HepG2 (cell line): ENCODE results near the gene TBC1D30. TPM values are rescaled to one million over a fixed set of nuclear protein-coding genes. Genes with fewer than 3 reads are reported as not detected.

Experiments used
- ATAC-seq: fragments of 200-7000 bp; cut with Tn5 transposase; 3 replicates; pipeline ENCODE4 v1.9.1; 2020; ENCODE audit warnings: mild to moderate bottlenecking, moderate library complexity
- BruUV-seq: library from RNA; stranded (reverse); fragments of 400-500 nt; replicated peaks from 2 replicates; lab custom pipeline; 2021; lab: Mats Ljungman, UMichigan
- CTCF ChIA-PET: fragments of 300-600 bp; formaldehyde crosslinking; extraction: SDS; loops from one replicate; lab custom pipeline; 2021; ENCODE audit warnings: low total read pairs, inconsistent platforms, low intra/inter-chr PET ratio; lab: Yijun Ruan, JAX
- POLR2A ChIA-PET: fragments of 350-600 bp; sonication (Branson Sonifier 250); formaldehyde crosslinking; loops from one replicate; lab custom pipeline; 2020; ENCODE audit warnings: antibody characterized with exemption, inconsistent platforms; lab: Yijun Ruan, JAX
- DNase-seq: peaks from one replicate; pipeline ENCODE4 v3.0.0-alpha.2; 2015; ENCODE audit warnings: low spot score
- FAIRE-seq: peaks from 3 replicates; lab custom pipeline; 2011; peaks lifted over from hg19 to GRCh38; lab: Jason Lieb, UNC
- H2AFZ ChIP-seq: one replicate; pipeline ENCODE4 v1.6.1; 2011; ENCODE audit warnings: low read length, inconsistent platforms
- H3K27ac ChIP-seq: fragments of 300-600 bp; 3 replicates; pipeline ENCODE4 v1.8.0; 2011; ENCODE audit warnings: mixed run types, mild to moderate bottlenecking, mixed read lengths, low read length, inconsistent platforms; ENCODE audit not compliant: insufficient read depth; ENCODE audit errors: extremely low read length
- H3K27me3 ChIP-seq, 2 experiments: fragments of 200-600 bp in 1 of 2; 2 replicates in 1 of 2; 3 replicates in 1 of 2; pipeline versions ENCODE4 v1.6.0 to v1.8.0; 2011; ENCODE audit warnings: low read length in 2 of 2, mild to moderate bottlenecking in 2 of 2, moderate library complexity in 2 of 2, inconsistent platforms in 1 of 2; ENCODE audit not compliant: insufficient read depth in 2 of 2, control insufficient read depth in 1 of 2
- H3K36me3 ChIP-seq, 2 experiments: fragments of 200-600 bp in 1 of 2; replicated peaks in 1 of 2; 2 replicates in 1 of 2; 3 replicates in 1 of 2; pipeline versions ENCODE4 v1.5.1 to v1.8.0; 2011; ENCODE audit warnings: low read length in 2 of 2, inconsistent platforms in 1 of 2; ENCODE audit not compliant: insufficient read depth in 2 of 2, control insufficient read depth in 1 of 2
- H3K4me1 ChIP-seq: 2 replicates; pipeline ENCODE4 v1.5.1; 2012; ENCODE audit warnings: low read length, inconsistent platforms; ENCODE audit not compliant: insufficient read depth
- H3K4me2 ChIP-seq: 2 replicates; pipeline ENCODE4 v1.6.0; 2011; ENCODE audit warnings: low read depth, low read length, inconsistent platforms
- H3K4me3 ChIP-seq, 3 experiments: fragments of 200-600 bp in 1 of 3; sonication (generic), shearing (Covaris generic) in 1 of 3; replicated peaks in 1 of 3; 2 replicates each; pipeline ENCODE4 v1.5.1; 2011 to 2016; ENCODE audit warnings: low read length in 3 of 3, inconsistent platforms in 2 of 3, low read depth in 2 of 3, mild to moderate bottlenecking in 2 of 3, control low read depth in 1 of 3, mixed read lengths in 1 of 3; ENCODE audit not compliant: insufficient read depth in 1 of 3
- H3K79me2 ChIP-seq: one replicate; pipeline ENCODE4 v1.6.1; 2011; ENCODE audit warnings: low read length, inconsistent platforms; ENCODE audit not compliant: insufficient read depth
- H3K9ac ChIP-seq: 2 replicates; pipeline ENCODE4 v1.6.0; 2011; ENCODE audit warnings: mild to moderate bottlenecking, low read depth, low read length, inconsistent platforms; ENCODE audit not compliant: insufficient read depth
- H3K9me3 ChIP-seq: 2 replicates; pipeline ENCODE4 v1.5.1; 2012; ENCODE audit warnings: mild to moderate bottlenecking, low read length
- H4K20me1 ChIP-seq: 2 replicates; pipeline ENCODE4 v1.6.0; 2011; ENCODE audit warnings: inconsistent platforms, mild to moderate bottlenecking, low read length, moderate library complexity; ENCODE audit not compliant: insufficient read depth
- DPF2 ChIP-seq: sonication (generic); formaldehyde crosslinking; IDR thresholded peaks from 2 replicates; pipeline ENCODE4 v1.4.0; 2020; ENCODE audit warnings: mild to moderate bottlenecking, low read depth, missing genetic modification reagents, borderline replicate concordance
- HCFC1 ChIP-seq: fragments of 150-350 bp; IDR thresholded peaks from 2 replicates; pipeline ENCODE4 v1.6.1; 2014; ENCODE audit warnings: low read depth, low read length
- HNRNPK ChIP-seq: fragments of 200-400 bp; formaldehyde crosslinking; IDR thresholded peaks from 2 replicates; pipeline ENCODE4 v1.6.1; 2018; ENCODE audit warnings: low read length, low read depth, moderate library complexity, mild to moderate bottlenecking; ENCODE audit not compliant: poor library complexity, severe bottlenecking
- IRF2 ChIP-seq: IDR thresholded peaks from 2 replicates; pipeline ENCODE4 v1.6.1; 2018; ENCODE audit warnings: missing genetic modification reagents, missing compliant biosample characterization
- THYN1 ChIP-seq: sonication (generic); formaldehyde crosslinking; IDR thresholded peaks from 2 replicates; pipeline ENCODE4 v1.8.1; 2023; ENCODE audit warnings: low read depth, mild to moderate bottlenecking, moderate library complexity, missing genetic modification reagents, borderline replicate concordance
- ZNF430 ChIP-seq: sonication (generic); formaldehyde crosslinking; IDR thresholded peaks from 2 replicates; pipeline ENCODE4 v1.9.0; 2021; ENCODE audit warnings: mild to moderate bottlenecking, missing genetic modification reagents
- ZNF503 ChIP-seq: sonication (generic); formaldehyde crosslinking; IDR thresholded peaks from 2 replicates; pipeline ENCODE4 v1.4.0; 2020; ENCODE audit warnings: missing genetic modification reagents
- ZNF547 ChIP-seq: sonication (generic); formaldehyde crosslinking; IDR thresholded peaks from 2 replicates; pipeline ENCODE4 v1.5.1; 2020; ENCODE audit warnings: mild to moderate bottlenecking, missing genetic modification reagents
- ZNF780A ChIP-seq: sonication (generic); formaldehyde crosslinking; IDR thresholded peaks from 2 replicates; pipeline ENCODE4 v1.8.0; 2022; ENCODE audit warnings: mild to moderate bottlenecking, missing genetic modification reagents, moderate library complexity
- WGBS: methylation state at CpG from one replicate; pipeline ENCODE4 v1.1.6; 2017; ENCODE audit warnings: low lambda C conversion rate; 5-methylcytosine and 5-hydroxymethylcytosine counted together
- in situ Hi-C: cut with HindIII; loops from 2 replicates; pipeline ENCODE4 v1.10.0; 2017; ENCODE audit warnings: low pct_unique_long_range_greater_than_20kb; ENCODE audit not compliant: extremely low pct_ligation_motif_present
- intact Hi-C: fragments of 100-400 bp; cut with micrococcal nuclease; formaldehyde crosslinking; loops from one replicate; pipeline ENCODE4 v1.10.0; 2022; ENCODE audit not compliant: unreplicated experiment
- polyA plus RNA-seq, 8 experiments: library from polyadenylated mRNA; depleted of rRNA in 3 of 8; stranded (reverse) in 7 of 8; unstranded in 1 of 8; fragments of >200 nt; fragmentation: Illumina TruSeq in 4 of 8; extraction: Trizol in 4 of 8; gene quantifications; 2 replicates each; pipeline versions ENCODE4 v1.2.1 to v1.2.3, GENCODE V29; 2011 to 2016; ENCODE audit warnings: low read depth in 4 of 8, missing spikeins in 1 of 8, mixed read lengths in 1 of 8; ENCODE audit not compliant: insufficient read depth in 1 of 8
- total RNA-seq, 5 experiments: library from RNA; depleted of rRNA; stranded (reverse); fragments of >200 nt; fragmentation: Illumina TruSeq; extraction: Trizol; gene quantifications; 2 replicates each; pipeline ENCODE4 v1.2.3, GENCODE V29; 2016; ENCODE audit warnings: low read depth in 1 of 5

The TBC1D30 gene
- total and polyA plus RNA-seq, 2 of the 13 experiments (the other 11 are each of a cell fraction or from before 2014, with no cell fraction given): 0.42 to 0.67 TPM

DNA sequence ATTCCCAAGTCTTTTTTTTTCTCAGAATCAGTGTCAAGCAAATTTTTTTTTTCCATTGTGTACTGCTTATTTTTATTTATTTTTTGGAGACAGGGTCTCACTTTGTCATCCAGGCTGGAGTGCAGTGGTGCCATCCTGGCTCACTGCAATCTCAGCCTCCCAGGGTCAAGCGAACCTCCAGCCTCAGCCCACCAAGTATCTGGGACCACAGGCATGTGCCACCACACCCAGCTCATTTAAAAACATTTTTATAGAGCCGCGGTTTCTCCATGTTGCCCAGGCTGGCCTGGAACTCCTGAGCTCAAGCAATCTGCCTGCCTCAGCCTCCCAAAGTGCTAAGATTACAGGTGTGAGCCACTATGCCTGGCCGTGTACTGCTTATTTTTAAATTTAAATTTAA, 68.1 kb downstream of the TBC1D30 start:
- no peak overlapping the region for H3K4me2 ChIP-seq
- no peak overlapping the region for H2AFZ ChIP-seq
- DNase-seq (no peak), ATAC-seq (no peak), FAIRE-seq (no peak)
- no peak overlapping the region for H3K4me3 ChIP-seq
- H3K9ac ChIP-seq: no peak overlapping the region
- H3K27ac ChIP-seq: no peak overlapping the region
- H4K20me1 ChIP-seq: no peaks in the 10 kb centered on the region
- TF ChIP-seq ZNF780A (CRISPR knock-in tag): no peak
- no peak for TF ChIP-seq HNRNPK
- TF ChIP-seq THYN1 (CRISPR knock-in tag): no peak
- TF ChIP-seq ZNF547 (CRISPR knock-in tag): no peak
- TF ChIP-seq HCFC1: no peak
- TF ChIP-seq IRF2 (CRISPR knock-in tag): no peak
- no peak for TF ChIP-seq ZNF430 (CRISPR knock-in tag)
- no peak for TF ChIP-seq ZNF503
- TF ChIP-seq DPF2 (CRISPR knock-in tag): no peak
- in situ Hi-C loops (loop anchor here (5.0 to 25.0 kb wide), 3 partner anchors 230 to 1220 kb away; partner anchors contain the start of gene WIF1), intact Hi-C loops (loop anchor here (10.0 kb wide), 1 partner anchor 412 kb away; no protein-coding TSS in a partner anchor)
- H3K79me2 ChIP-seq: no peaks in the 10 kb centered on the region
- WGBS: 49% methylated on average over 4 of the region's 4 CpGs
- H3K9me3 ChIP-seq: no peaks in the 10 kb centered on the region
- POLR2A ChIA-PET: no interaction called here
- no TSS peak for BruUV-seq
- H3K4me1 ChIP-seq: peaks cover 10% of the 10 kb centered on the region
- CTCF ChIA-PET: interaction anchor here (1.1 to 3.5 kb wide), 2 partner anchors 215 to 231 kb away, joined by 3 to 16 read pairs; no protein-coding TSS in a partner anchor
- H3K36me3 ChIP-seq: no peaks in the 10 kb centered on the region
- H3K27me3 ChIP-seq: no peaks in the 10 kb centered on the region; a peak in 1 of 5 replicates
